IPS-18c (cell line): ENCODE measurements around the gene DDX21.

Experiments
- H3K4me3 ChIP-seq: 2 replicates; pipeline ENCODE4 v1.7.0; 2013; ENCODE audit warnings: low read depth, mild to moderate bottlenecking, low read length, moderate library complexity; ENCODE audit not compliant: insufficient read depth
- H3K9me3 ChIP-seq: one replicate; pipeline ENCODE4 v1.6.1; 2013; ENCODE audit warnings: mild to moderate bottlenecking, low read length, moderate library complexity; ENCODE audit not compliant: control insufficient read depth, insufficient read depth

Gene DDX21

GRCh38 chr10:69018613-69019012 is 62.6 kb downstream of the DDX21 start:
- Histone ChIP-seq H3K9me3 (no peaks in the 10 kb centered on the region), H3K4me3 (no peak overlapping the region)

- Histone ChIP-seq H3K4me3 (no peak overlapping the region), H3K9me3 (no peaks in the 10 kb centered on the region)
Observed at GRCh38 chr10:69022611-69023010, 66.6 kb downstream of the DDX21 start.

- no peak overlapping the region for H3K4me3 ChIP-seq
Observed at GRCh38 chr10:69025370-69025896, 69.5 kb downstream of the DDX21 start.

GRCh38 chr10:69033256-69033655 is 77.3 kb downstream of the DDX21 start:
- no peak overlapping the region for H3K4me3 ChIP-seq
- no peaks in the 10 kb centered on the region for H3K9me3 ChIP-seq

More at GRCh38 chr10:69025370-69025896, 69.5 kb downstream of the DDX21 start:
- H3K9me3 ChIP-seq = no peaks in the 10 kb centered on the region
